SK-N-MC (cell line): ENCODE data around the gene WBP11.

Experiments used
- EZH2 ChIP-seq: fragments of 200-600 bp; sonication (generic); IDR thresholded peaks from one replicate; pipeline ENCODE4 v1.6.1; 2017; ENCODE audit warnings: antibody characterized with exemption
- FOXP2 ChIP-seq: optimal IDR thresholded peaks from 2 replicates; pipeline ENCODE3; 2011; ENCODE audit warnings: mild to moderate bottlenecking, moderate library complexity; ENCODE audit not compliant: insufficient read depth; ENCODE audit errors: extremely low read length, control extremely low read depth
- POLR2AphosphoS5 ChIP-seq: IDR thresholded peaks from 2 replicates; pipeline ENCODE4 v1.6.1; 2012; ENCODE audit warnings: mild to moderate bottlenecking, low read depth, low read length, borderline replicate concordance

GRCh38 chr12:14846876-14847580 lies 43.8 kb upstream of the WBP11 start:
- TF ChIP-seq EZH2 (no peak), POLR2AphosphoS5 (no peak), FOXP2 (no peak)
